GM12874 (cell line): Measurements from ENCODE around the gene NDST1.

Experiments used
- CTCF ChIP-seq: IDR thresholded peaks from 2 replicates; pipeline ENCODE4 v1.5.1; 2011; ENCODE audit warnings: low read depth, mild to moderate bottlenecking, control low read depth, low read length, moderate library complexity; ENCODE audit not compliant: insufficient read depth

NDST1 gene

GRCh38 chr5:150544611-150545219 is 36.8 kb downstream of the NDST1 start:
- peak; percentile 97 for TF ChIP-seq CTCF

DNA sequence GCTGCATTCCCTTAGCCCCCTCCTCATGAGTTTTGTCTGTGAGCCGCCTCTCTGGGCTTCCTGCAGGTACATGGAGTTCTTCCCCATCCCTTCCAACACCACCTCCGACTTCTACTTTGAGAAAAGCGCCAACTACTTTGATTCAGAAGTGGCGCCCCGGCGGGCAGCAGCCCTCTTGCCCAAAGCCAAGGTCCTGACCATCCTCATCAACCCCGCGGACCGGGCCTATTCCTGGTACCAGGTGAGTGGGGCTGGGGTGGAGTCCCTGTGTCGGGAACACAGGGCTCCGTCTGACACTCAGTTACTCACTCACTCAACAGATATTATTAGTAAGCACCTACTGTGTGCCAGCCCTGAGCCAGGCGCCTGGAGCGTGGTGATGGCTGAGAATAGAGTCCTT is 37.3 kb downstream of the NDST1 start:
- no peak for TF ChIP-seq CTCF

GRCh38 chr5:150548123-150548522 is 40.2 kb downstream of the NDST1 start:
- TF ChIP-seq CTCF, result no peak

DNA sequence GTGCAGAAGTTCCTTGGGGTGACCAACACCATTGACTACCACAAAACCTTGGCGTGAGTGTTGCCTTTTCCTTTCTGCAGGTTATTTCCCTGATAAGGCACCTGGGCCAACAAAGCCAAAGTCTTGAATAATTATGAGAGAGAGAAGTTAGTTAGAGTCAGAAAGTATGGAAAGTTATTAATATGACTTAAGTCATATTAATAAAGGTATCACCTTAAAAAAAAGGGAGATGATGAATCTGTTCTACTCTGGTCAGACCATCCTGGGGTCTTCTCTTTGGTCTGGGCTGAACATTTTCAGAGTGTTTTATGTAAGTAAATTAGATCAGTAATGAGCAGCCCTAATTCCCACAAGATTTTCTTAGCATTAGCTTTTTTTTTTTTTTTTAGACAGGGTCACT is 41.8 kb downstream of the NDST1 start:
- no peak for TF ChIP-seq CTCF

DNA sequence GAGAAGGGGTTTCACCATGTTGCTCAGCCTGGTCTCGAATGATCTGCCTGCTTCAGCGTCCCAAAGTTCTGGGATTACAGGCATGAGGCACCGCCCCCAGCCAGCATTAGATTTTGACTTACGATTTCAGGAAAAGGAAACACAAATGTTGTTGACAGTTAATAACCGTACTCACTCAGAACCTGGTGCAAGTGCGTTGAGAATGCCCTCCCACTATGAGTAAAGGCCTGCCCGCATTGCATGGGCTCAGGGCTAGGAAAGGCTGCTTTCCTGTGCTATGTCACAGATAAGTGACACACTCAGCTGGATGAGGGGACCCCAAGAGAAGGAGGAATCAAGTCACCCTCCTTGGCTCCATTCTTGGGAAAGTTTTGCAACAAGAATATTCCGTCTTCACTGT is 42.4 kb downstream of the NDST1 start:
- no peak for TF ChIP-seq CTCF

DNA sequence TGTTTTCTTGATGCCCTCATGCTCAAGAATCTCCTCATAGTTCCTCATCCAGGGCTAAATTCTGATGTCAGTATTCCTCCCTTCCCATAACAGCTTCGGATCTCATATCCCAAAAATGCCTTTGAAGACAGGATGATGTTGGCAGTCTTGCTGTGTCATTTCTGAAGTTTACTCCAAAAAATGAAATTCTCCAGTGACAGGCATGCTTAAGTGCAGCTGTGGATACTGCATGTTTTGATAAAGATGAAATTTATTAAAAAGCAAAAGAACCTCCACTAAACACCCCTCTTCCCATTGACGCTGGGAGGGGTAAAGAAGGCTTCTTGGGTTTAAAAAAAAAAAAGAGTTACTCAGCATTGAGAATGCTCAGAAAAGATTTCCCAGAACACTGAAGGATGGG is 43.1 kb downstream of the NDST1 start:
- TF ChIP-seq CTCF, result no peak

GRCh38 chr5:150553402-150553801 is 45.5 kb downstream of the NDST1 start:
- TF ChIP-seq CTCF, result no peak
